Measurements from ENCODE around the gene APOBR.
"Not testable (repeated sequence)": the region's sequence is repeated elsewhere in the genome, so short reads cannot be mapped to it uniquely, and the experiment has no call there.

APOBR gene

DNA sequence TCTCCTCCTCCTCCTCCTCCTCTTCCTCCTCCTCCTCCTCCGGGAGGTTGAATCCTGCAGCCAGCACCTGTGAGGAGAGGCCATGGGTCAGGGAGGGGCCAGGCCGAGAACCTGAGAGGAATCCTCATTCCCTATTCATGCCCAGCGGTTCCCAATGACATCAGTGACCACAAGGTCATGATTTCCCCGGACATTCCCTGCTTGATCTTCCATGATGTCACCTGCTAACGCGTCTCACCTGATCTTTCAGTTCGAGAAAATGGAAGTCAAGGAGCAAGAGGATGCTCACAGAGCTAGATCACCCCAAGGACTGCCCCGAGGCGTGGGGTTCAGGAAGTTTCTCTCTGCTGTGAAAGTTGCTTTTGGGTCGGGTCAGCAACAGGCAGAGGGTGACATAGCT, 5.4 kb downstream of the APOBR start:
- DNase-seq: no peak

DNA sequence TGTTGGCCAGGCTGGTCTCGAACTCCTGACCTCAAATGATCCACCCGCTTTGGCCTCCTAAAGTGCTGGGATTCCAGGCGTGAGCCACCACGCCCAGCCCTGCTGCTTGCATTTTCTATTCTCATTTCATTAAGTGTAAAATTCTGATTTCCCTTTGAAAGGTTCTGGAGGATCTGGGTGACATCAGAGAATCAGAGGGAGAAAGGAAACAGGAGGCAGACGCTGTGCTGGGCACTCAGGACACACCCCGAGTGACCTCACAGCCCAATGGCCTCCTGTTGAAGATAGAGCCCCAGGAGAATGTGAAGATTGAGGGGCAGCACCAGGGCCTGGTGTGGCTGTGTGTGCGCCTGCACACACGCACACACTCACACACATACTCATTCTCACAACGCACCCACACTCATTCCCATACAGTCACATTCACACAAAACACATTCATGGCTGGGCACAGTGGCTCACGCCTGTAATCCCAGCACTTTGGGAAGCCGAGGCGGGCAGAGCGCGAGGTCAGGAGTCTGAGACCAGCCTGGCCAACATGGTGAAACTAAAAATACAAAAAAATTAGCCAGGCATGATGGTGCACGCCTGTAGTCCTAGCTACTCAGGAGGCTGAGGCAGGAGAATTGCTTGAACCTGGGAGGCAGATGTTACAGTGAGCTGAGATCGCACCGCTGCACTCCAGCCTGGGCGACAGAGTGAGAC, 6.2 kb downstream of the APOBR start:
- not testable (repeated sequence) for DNase-seq

DNA sequence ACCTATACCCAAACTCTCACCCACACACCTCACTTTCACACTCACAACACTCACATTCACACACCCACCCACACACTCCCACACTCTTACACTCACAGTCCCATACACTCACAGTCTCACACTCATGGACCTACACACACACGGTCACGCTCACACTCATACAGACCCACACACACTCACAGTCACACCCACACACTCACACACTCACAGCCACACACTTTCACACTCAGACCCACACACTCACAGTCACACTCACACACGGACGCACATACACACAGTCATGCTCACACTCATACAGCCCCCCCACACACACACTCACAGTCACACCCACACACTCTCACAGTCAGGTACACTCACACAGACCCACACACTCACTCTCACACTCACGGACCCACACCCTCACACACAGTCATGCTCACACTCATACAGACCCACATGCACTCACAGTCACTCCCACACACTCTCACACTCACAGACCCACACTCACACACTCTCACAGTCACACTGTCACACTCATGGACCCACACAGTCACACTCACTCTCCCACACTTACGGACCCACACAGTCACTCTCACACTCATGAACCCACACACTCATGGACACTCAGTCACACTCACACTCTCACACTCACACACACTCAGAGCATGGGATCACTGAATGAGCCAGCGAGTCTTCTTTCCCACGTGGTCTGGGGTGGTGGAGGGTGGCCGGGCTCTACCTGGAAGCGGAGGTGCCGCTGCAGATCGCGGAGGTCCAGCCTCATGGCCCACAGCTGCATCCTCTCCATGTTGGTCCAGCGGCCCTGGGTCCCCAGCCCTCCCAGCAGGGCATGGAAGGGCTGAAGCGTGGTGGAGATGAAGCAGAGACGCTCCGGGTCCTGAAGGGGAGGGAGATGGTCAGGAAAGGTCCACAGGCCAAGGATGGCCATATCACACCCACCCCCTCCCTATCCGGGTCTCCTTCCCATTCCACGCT, 7.1 kb downstream of the APOBR start:
- DNase-seq: no peak

DNA sequence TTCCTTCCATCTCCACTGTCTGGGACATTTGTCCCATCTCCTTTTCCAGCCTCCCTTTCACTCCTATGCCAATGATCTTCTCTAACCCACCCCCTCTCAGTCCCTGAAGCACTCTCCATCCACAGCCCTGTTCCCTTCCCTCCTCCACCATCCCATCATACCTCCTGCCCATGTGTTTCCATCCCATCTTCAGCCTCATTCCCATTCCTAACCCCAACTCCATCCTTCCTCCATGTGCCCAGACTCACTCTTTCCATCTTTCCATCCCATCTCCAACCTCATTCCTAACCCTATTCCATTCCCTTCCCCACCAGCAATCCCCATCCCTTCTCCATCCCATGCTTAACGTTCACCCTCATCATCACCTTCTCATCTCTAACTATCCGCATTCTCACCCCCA, 7.8 kb downstream of the APOBR start:
- DNase-seq: no peak

DNA sequence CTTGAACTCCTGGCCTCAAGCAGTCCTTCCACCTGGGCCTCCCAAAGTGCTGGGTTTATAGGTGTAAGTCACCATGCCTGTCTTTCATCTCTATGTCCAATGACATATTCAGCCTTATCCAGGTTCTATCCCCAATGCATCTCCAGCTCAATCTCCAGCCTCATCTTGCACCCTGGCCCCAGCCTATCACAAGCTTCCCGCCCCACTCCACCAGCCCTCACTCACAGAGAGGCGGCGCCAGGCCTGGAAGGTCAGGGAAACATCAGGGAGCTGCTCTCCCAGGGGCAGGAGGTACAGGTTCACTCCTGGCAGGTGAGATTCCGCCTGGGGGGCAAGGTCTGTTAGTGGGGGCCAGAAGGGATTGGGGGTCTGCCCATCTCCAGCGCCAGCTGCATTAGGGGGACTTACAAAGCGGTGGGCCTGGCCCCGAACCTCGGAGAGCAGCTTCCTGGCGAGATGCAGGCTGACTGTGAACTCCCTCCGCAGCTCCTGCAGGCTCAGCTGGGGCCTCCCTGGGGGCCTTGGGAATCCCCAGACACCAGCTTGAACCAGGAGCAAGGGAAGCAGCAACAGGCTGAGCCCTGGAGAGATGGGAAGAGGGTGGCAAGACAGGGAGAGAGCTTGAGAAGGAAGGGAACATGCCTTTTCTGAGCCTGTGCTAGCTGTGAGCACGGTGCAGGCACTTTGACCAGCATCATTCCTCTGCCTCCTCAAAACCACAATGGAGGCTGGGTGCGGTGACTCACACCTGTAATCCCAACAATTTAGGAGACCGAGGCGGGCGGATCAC, 9.2 kb downstream of the APOBR start:
- DNase-seq: no peak

DNA sequence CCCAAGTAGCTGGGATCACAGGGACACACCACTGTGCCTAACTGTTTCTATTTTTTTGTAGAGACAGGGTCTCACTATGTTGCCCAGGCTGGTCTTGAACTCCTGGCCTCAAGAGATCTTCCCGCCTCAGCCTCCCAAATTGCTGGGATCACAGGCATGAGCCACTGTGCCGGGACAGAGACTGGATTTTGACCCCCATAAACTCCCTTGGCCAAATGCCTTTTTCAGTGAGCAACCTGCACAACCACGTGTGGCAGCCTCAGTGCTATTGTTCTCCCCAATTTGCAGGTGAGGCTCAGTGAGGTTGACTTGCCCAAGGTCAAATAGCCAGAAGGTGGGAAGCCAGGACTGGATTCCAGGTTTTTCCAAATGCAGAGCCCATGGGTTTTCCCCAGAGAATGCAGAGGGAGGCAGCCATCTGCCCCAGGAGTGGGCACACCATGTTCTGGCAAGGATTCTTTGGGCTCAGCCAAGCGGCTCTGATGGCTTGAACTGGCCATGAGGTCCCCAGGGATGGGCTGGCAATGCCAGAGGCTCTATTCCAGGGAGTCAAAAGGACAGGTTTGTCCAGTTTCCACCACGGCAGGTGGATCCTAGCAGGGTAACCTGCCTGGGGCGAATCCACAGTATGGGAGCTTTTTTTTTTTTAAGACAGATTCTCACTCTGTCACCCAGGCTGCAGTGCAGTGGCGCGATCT, 10.4 kb downstream of the APOBR start:
- DNase-seq: no peak

DNA sequence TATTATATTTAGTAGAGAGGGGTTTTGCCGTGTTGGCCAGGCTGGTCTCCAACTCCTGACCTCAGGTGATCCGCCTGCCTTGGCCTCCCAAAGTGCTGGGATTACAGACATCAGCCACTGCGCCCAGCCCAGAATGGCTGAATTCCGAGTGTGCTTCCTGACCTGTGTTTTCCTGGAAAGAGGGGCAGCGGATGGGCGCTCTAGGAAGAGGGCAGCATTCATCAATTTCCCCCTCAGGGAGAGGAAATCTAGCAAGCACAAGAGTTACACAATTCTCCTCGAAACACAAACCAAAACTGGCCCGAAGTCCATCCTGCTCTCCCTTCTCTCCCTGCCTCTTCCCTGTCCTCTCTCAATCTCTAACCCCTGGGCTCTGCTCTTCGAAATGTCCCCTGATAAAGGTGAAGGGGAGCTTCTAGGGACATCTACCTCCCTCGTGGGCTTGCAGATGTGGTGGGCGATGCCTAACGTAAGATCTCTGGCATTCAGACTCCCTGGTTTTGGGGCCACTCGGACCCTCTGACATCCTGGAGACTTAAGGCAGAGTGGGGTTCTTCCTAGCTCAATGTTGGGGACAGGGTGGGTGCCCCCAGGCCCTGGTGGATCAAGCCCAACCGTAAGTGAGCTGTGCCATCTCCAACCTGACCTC, 11.2 kb downstream of the APOBR start:
- DNase-seq: no peak

DNA sequence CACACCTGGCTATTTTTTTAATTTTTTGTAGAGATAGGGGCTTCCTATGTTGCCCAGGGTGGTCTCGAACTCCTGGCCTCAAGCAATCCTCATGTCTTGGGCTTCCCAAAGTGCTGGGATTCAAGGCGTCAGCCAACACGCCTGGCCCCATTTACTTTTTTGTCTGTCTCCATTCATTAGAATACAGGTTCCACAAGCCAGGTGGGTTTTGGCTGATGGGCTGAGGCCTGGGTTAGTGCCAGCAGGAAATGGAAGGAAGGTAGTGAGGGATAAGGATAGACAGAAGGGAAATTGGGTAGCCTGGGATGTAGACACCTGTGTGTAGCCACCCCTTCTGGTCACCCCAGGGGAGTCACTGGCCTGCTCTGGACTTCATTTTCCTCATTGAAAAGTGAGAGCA, 16.6 kb downstream of the APOBR start:
- DNase-seq: no peak

DNA sequence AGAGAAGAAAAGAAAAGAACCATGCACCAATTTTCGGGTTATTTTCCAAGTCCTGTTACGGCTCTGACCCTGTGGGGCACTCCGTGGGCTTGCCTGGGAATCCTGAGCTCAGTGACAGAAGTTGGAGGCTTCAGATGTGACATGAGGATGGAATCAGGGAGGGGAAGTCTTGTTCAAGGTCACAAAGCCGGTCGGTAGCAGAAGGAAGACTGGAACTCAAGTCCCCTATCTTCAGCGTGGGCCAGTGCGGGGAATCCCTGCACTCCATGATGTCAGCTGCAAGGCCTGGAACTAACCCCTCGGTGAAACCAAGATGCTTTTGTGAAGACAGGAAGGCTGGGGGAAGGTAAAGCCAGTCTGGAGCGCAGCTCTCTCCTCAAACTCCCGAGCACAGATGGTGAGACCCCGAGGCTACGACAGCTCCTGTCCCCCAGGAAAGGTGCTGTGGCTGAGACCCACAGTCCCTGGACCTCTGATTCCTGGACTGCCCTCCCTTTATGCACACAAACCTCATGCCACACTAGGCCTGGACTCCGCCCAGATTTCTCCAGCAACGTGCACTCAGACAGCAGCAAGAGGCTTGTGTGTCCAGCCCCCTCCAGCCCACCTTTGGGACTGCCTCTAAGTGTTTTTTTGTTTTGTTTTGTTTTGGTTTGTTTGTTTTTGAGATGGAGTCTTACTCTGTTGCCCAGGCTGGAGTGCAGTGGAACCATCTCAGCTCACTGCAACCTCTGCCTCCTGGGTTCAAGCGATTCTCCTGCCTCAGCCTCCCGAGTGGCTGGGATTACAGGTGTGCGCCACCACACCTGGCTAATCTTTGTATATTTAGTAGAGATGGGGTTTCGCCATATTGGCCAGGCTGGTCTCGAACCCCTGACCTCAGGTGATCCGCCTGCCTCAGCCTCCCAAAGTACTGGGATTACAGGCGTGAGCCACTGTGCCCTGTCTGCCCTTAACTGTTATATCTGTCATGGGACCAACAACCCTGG, 17.7 kb downstream of the APOBR start:
- no peak for DNase-seq

DNA sequence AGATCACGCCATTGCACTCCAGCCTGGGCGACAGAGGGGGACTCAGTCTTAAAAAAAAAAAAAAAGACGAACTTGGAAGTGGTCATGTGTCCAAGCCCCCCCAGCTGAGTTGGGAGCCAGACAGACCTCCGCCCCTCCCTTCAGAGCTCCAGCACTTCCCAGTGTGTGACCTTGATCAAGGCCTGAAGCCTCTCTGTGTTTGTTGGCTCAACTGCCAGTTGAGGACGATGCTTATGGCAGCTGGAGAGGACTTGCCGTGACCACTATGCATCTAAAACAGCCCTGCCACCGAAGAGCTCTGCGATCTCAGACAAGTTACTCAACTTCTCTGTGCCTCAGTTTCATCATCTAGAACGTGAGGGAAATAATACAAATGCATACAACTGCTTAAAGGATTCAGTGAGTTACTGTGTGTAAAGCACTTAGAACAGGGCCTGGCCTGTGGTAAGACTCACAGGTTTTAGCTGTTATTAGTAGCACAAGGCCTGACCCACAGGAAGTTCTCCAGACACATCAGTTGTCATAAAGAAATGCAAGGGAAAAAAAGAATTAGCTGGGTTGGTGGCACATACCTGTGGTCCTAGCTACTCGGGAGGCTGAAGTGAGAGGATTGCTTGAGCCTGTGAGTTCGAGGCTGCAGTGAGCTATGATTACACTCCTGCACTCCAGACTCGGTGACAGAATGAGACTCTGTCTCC, 19.2 kb downstream of the APOBR start:
- DNase-seq: no peak

DNA sequence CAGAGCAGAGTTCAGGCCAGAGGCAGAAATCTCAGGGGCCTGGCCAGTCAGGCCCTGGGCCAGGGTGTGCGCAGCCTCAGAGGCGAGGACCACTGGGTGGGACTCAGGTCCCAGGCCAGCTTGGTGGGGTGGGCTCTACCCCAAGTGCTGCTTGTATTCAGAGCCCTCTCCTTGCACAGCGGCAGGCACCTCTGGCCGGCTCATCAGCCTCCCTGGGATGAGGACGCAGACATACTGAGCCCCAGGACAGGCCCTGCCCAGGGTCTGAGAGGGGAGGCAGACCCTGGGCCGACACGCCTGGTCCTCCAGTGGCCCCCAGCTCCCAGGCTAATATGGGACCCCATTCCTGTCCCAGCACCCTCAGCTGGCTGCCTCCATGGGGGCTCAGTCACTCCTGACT, 19.8 kb downstream of the APOBR start:
- no peak for DNase-seq

DNA sequence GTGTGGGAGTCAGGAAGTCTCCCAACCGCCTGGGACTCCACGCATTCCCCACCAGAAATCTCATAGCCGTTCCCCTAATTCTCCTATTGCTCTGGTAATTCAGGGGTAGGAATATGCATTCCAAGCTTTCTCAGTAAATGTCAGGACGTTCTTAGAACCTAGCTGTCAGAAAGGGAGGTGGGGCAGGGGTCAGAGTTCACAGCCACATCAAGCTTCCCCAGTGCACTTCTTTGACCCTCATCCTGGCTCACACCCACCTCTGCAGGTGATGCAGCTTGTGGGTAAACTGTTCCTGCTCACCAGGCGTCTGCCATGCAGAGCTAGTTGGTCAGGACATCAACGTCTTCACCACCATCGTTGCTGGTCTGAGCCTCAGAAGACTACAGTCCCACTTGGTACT, 26.2 kb downstream of the APOBR start:
- no peak for DNase-seq

DNA sequence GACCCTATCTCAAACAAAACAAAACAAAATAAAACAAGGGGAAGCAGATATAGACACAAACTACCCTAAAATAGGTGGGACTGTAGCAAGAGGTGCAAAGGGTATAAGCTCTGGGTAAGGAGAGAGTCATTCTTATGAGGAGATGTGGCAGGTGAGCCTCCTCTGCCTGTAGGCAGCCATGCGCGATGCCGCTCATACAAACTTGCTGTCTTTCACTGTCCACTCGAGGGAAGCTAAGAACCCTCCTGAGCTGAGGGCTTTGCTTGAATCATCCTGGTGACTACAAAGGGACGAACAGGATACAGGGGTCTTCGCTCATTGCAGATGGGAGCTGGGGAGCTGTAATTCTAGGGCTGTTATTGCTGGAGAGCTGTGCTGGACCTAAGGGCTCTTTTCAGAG, 27.0 kb downstream of the APOBR start:
- no peak for DNase-seq

DNA sequence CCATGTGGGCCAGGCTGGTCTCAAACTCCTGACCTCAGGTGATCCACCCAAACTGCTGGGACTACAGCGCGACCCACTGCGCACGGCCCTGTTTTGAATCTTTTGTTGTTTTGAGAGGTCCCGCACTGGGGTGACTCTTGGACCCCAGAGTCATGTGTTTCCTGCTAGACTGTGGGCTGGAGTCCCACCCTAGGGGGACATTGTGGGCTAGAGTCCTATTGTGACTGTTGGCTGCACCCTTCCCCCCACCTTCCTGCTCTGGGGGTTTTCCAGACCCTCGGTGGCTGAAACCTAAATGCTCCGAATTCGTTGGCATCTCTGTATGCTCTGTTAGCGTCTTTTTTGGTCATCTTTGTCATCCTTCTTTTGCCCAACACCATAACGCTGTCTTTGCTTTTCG, 28.3 kb downstream of the APOBR start:
- DNase-seq: no peak

DNA sequence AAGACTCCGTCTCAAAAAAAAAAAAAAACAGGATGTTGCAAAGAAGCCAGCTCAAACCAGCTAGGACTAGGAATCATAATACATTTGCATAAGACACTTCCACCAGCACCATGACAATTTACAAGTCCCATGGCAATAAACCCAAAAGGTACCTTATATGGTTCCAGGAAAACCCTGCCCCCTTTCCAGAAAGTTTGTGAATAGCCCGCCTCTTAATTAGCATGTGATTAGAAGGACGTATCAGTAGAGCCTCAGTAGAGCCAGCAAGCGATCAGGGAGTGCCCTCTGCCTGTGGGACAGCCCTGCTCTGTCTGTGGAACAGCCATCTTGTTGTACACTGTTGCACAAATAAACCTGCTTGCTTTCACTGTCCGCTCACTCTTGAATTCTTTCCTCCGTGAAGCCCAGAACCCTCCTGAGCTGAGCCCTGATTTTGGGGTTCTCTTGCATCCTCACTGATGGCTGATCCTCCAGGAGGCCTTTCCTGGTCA, 30.3 kb downstream of the APOBR start:
- DNase-seq: no peak

DNA sequence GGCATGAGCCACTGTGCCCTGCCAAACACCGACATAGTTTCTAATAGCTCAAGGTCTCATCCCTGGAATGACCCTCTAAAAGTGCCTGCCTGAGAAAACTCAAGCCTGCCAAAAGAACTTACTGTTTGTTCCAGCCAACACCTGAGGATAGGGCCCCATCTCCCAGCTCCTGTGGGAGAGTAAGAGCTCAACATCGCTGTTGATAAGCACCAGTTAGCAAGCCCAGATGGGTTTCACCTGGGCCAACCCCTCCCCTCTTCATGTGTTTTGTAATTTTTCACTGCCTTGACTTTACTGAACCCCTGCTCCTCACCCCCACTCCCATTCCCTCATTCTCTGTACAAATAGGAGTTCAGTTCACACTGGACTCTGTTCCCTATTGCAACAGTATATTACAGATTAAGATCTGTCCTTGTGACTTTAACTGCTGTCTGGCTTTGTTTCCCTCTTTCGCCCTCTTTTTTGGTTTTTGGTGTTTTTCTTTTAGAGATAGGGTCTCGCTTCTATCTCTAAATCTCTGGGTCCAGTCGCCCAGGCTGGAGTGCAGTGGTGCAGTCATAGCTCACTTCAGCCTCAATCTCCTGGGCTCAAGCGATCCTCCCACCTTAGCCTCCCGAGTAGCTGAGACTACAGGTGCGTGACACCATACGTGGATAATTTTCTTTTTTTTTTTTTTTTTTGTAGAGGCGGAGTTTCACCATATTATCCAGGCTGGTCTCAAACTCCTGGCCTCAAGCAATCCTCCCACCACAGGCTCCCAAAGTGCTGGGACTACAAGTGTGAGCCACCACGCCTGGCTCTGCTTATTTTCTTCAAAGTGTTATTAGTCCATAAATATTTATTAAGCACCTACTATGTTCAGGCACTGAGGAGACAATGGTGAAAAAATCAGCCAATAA, 32.0 kb downstream of the APOBR start:
- DNase-seq: no peak

DNA sequence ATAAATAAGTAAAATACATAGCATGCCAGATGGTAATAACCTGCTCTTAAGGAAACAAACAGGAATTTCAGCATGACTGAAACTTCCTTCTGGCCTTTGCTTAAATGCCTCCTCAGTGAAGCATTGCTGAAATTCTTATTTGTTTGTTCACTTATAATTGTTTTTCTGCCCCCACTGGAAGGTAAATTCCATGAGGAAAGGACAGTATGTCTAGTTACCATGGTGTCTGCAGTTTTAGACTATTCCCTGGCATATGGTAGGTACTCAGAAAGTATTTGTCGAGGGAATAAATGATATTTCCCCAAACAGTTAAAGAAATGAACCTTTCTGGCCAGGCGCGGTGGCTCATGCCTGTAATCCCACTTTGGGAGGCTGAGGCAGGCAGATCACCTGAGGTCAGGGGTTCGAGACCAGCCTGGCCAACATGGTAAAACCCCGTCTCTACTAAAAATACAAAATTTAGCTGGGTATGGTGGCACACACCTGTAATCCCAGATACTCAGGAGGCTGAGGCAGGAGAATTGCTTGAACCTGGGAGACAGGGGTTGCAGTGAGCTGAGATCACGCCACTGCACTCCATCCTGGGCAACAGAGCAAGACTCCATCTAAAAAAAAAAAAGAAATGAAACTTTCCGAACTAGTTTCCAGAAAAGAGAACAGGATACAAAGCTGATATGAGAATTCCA, 32.8 kb downstream of the APOBR start:
- not testable (repeated sequence) for DNase-seq

DNA sequence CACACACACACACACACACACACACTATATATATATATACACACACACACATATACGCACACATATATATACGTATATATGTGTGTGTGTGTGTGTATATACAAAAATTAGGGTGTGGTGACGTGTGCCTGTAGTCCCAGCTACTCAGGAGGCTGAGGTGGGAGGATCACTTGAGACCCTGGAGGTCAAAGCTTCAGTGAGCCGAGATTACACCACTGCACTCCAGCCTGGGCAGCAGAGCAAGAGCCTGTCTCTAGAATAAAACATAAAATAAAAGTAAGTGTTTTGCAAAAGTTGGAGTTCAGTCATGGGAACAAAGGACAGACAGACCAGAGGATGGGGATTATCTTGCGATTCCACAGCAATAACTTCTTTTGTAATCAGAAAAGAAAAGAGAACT, 33.5 kb downstream of the APOBR start:
- DNase-seq: no peak

Measured in CD4-positive, alpha-beta T cell treated with Interleukin-12 subunit alpha and Interleukin-12 subunit beta, for 1 hour (primary cell).